ENCODE results near the gene CARMIL3.
"Not testable (repeated sequence)": the region's sequence is repeated elsewhere in the genome, so short reads cannot be mapped to it uniquely, and the experiment has no call there.

CARMIL3 gene, protein sequence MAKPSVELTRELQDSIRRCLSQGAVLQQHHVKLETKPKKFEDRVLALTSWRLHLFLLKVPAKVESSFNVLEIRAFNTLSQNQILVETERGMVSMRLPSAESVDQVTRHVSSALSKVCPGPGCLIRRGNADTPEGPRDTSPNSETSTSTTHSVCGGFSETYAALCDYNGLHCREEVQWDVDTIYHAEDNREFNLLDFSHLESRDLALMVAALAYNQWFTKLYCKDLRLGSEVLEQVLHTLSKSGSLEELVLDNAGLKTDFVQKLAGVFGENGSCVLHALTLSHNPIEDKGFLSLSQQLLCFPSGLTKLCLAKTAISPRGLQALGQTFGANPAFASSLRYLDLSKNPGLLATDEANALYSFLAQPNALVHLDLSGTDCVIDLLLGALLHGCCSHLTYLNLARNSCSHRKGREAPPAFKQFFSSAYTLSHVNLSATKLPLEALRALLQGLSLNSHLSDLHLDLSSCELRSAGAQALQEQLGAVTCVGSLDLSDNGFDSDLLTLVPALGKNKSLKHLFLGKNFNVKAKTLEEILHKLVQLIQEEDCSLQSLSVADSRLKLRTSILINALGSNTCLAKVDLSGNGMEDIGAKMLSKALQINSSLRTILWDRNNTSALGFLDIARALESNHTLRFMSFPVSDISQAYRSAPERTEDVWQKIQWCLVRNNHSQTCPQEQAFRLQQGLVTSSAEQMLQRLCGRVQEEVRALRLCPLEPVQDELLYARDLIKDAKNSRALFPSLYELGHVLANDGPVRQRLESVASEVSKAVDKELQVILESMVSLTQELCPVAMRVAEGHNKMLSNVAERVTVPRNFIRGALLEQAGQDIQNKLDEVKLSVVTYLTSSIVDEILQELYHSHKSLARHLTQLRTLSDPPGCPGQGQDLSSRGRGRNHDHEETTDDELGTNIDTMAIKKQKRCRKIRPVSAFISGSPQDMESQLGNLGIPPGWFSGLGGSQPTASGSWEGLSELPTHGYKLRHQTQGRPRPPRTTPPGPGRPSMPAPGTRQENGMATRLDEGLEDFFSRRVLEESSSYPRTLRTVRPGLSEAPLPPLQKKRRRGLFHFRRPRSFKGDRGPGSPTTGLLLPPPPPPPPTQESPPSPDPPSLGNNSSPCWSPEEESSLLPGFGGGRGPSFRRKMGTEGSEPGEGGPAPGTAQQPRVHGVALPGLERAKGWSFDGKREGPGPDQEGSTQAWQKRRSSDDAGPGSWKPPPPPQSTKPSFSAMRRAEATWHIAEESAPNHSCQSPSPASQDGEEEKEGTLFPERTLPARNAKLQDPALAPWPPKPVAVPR (N-terminal part only)

DNA sequence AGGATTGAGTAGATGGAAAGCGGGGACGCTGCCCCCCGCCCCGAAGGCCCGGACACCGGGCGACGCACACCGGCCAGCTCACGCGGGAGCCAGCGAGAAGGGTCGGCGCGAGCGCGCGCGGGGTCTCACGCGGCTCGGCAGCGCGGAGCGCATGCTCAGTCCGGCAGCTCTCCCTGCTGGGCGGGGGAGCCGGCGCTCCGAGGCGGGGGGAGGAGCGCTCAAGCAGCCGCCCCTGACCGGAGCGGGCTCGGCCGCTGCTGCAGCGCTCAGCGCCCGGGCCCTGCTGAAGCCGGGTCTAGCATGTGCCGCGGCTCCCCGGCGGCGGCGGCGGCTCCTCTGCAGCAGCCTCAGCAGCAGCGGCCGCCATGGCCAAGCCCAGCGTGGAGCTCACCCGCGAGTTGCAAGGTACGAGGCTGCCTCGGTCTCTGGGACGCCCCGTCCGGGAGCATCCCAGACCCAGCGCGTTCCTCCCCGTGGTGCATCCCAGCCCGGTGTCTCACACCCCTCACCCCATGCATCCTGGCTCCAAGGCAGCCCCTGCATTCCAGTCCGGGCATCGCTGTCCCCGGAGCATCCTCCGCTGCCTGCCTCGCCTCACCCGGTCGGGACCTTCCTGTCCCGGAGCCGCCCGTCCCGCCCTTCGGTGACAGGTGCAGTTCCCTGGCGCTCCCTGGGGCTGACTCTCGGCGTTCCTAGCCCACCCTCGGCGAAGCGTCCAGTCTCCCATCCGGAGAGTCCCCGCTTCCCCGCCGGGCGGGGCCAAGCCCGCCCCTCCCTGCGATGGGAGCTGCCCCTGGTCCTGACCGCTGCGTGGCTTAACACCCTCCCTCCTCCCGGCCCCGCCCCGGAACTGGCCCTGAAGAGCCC is at the start of gene CARMIL3:
TSS of gene CARMIL3 (plus strand) at position 221 of the 867 bp plus-strand sequence. CDS start at position 366, 145 bp downstream.
- peak; percentile 67 for DNase-seq

DNA sequence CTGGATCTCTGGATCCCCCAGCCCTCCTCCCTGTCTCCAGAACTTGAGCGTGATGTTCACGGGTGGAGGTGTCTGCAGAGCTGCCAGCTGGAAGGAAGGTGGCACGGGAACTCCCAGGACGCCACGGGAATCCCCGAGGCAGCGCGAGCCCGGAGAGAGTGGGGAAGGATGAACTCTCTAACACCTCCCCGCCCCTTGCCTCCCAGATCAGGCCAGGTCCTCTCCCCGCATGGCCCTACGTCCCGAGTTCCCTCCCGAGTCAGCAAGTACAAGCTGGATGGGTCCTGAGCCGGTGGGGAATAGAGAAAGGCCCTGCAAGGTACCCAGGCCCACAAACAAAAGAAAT is 45.4 kb upstream of the CARMIL3 start:
- DNase-seq: not testable (repeated sequence)

DNA sequence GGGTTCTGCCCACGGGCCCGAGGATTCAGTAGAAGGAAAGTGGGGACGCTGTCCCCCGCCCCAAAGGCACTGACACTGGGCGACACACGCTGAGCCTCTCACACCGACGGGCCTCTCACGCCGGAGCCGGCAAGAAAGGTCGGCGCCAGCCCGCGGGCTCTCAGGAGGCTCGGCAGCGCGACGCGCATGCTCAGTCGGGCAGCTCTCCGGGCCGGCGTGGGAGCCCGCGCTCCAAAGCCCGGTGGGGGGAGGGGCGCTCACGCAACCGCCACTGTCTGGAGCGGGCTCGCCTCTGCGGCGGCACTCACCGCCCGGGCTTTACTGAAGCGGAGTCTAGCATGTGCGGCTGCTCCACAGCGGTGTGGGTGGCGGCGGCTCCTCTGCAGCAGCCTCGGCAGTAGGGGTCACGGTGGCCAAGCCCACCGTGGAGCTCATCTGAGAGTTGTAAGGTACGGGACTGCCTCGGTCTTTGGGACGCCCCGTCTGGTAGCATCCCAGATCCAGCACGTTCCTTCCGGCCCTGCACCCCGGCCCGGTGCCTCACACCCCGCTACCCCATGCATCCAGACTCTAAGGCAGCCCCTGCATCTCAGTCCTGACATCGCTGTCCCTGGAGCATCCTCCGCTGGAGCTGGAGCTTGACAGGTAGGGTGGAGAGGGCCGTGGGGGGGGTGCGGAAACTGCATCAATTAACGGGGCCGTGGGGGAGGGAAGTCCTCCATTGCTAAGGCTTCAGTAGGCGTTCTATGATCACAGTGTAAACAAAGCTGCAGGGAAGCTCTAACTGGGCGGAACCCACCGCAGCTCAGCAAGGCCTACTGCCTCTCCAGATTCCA is 44.8 kb upstream of the CARMIL3 start:
- not testable (repeated sequence) for DNase-seq

DNA sequence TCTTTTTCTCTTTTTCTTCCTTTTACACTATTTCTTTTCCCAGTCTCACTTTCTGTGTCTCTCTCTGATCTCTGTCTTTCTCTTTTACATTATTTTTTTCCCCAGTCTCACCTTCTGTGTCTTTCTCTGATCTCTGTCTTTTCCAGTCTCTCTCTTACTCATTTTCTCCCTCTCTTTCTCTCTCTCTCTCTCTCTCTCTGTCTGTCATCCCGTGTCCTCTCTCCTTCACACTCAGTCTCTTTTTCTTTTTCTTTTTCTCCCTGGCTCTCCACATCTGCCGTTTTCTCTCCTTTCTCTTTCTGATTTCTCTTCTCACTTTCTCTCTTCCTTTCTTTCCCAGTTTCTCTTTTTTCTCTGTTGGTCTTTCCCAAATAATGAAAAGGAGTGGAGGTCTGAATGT is 40.8 kb upstream of the CARMIL3 start:
- no peak for DNase-seq

DNA sequence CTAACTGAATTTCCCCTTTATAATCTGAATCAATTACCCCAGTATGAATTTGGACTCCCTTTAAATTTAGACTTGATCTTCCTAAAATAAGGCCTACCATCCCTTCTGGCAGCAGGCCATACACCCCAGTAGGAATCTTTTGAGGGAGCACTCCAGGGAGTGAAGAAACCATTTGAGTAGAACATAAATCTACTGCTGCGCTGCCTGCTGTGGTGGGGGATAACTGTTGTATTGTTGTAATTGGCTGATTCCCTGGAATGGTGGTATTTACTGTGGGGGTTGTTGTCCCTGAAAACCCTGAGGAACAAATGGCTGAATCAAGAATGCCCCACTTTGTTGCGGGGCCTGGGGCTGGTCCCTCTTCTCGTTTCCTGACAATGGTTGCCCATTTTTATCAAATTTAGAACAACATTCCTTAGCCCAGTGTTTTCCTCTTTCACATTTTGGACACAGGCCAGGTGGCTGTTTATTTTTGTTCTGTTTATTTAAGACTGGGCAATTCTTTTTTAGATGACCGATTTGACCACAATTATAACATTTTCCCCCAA is 39.0 kb upstream of the CARMIL3 start:
- DNase-seq: not testable (repeated sequence)

DNA sequence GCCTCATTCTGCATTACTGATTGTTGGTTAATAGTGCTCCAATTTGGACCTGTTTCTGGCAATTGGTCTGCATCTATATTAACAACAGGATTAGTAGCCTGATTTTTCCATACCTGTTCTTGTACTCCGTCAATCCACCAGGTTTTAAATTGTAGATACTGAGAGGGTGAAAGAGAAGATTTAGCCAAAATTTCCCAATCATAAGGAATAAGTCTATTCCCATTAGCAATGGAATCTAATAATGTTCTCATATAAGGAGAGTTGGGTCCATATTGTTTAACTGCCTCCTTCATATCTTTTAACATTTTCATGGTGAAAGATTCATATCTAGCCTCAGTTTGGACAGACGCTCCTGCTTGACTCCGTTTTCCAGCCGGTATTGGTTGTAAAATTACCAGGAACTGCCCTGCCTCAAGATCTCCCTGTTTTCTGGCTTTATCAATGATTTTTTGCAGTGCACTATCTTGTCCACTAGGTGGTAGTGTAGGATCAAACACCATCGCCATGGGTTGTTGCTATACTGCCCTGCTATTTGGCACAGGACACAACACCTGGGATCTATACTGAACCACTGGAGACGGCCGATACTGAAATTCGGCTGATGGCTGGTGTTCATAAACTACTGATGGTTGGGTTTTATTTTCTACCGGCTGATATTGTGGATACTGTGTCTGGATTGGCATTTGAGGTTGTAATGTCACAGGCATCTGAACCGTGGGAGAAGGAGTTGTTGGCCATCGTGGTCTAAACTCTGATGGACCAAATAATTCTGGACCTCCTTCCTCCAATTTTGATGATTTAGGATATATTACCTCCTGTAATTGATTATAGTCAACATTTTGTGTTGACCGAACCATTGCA is 37.9 kb upstream of the CARMIL3 start:
- peak; percentile 61 for DNase-seq

DNA sequence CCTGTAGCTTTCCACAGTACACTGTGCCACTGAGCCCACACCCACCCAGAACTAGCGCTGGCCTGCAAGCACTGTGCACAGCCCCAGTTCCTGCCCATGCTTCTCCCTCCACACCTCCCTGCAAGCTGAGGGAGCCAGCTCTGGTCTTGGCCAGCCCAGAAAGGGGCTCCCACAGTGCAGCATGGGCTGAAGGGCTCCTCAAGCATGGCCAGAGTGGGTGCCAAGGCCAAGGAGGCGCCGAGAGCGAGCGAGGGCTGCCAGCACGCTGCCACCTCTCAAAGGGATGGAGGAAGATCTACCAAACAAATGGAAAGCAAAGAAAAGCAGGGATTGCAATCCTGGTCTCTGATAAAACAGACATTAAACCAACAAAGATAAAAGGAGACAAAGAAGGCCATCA is 36.1 kb upstream of the CARMIL3 start:
- DNase-seq: not testable (repeated sequence)

DNA sequence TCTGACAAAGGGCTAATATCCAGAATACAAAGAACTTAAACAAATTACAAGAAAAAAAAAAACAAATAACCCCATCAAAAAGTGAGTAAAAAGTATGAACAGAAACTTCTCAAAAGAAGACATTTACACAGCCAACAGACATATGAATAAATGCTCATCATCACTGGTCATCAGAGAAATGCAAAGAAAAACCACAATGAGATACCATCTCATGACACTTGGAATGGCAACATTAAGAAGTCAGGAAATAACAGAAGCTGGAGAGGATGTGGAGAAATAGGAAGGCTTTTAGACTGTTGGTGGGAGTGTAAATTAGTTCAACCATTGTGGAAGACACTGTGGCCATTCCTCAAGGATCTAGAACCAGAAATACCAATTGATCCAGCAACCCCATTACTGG is 32.8 kb upstream of the CARMIL3 start:
- peak; percentile 81 for DNase-seq

DNA sequence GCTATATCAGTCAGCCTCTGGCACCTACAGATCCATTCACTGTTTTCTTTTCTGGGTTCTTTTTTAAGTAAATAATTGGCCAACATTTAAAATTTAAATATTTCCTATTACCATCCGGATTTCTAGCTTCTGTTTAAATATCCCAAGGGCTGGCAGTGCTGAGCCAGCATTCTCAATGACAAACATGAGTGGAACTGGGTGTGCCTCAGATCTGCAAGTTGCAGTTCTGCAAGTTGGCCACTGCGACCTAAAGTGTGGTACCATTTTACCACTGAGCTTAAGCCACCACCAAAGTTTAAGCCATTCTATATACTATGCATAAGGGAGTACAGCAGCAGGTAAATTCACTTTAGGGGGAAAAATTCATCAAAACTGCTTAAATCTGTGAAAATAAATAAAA is 31.9 kb upstream of the CARMIL3 start:
- peak; percentile 29 for DNase-seq

DNA sequence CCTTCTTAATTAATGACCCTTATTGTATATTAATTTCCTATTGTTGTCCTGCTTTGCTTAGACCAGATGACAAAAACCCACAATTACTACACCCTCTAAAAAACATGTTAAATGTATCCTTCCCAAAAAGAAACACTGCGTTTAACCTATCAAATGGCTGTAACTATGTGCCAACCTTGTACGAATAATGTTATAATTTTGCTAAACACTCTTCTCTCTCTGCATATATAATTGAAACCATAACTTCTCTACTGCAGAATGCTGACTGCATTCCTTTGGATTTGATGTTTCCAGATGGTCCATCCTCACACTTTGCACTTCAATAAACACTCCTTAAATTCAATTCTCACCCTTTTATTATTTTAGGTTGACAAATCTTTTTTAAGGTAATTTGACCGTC is 31.3 kb upstream of the CARMIL3 start:
- DNase-seq: not testable (repeated sequence)

DNA sequence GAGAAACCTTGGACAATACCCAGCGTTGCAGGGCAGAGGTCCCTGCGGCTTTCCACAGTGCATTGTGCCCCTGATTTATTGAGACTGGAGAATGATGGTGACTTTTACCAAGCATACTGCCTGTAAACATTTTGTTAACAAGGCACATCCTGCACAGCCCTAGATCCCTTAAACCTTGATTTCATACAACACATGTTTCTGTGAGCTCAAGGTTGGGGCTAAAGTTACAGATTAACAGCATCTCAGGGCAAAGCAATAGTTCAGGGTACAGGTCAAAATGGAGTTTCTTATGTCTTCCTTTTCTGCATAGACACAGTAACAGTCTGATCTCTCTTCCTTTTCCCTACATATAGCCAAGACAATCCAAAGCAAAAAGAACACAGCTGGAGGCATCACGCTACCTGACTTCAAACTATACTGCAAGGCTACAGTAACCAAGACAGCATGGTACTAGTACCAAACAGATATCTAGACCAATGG is 26.8 kb upstream of the CARMIL3 start:
- not testable (repeated sequence) for DNase-seq

DNA sequence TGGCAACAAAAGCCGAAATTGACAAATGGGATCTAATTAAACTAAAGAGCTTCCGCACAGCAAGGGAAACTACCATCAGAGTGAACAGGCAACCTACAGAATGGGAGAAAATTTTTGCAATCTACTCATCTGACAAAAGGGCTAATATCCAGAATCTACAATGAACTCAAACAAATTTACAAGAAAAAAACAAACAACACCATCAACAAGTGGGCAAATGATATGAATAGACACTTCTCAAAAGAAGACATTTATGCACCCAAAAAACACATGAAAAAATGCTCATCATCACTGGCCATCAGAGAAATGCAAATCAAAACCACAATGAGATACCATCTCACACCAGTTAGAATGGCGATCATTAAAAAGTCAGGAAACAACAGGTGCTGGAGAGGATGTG is 22.1 kb upstream of the CARMIL3 start:
- not testable (repeated sequence) for DNase-seq

DNA sequence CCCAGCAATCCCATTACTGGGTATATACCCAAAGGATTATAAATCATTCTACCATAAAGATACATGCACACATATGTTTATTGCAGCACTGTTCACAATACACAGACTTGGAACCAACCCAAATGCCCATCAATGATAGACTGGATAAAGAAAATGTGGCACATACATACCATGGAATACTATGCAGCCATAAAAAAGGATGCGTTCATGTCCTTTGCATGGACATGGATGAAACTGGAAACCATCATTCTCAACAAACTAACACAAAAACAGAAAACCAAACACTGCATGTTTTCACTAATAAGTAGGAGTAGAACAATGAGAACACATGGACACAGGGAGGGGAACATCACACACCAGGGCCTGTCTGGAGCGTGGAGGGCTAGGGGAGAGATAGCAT is 20.5 kb upstream of the CARMIL3 start:
- not testable (repeated sequence) for DNase-seq

DNA sequence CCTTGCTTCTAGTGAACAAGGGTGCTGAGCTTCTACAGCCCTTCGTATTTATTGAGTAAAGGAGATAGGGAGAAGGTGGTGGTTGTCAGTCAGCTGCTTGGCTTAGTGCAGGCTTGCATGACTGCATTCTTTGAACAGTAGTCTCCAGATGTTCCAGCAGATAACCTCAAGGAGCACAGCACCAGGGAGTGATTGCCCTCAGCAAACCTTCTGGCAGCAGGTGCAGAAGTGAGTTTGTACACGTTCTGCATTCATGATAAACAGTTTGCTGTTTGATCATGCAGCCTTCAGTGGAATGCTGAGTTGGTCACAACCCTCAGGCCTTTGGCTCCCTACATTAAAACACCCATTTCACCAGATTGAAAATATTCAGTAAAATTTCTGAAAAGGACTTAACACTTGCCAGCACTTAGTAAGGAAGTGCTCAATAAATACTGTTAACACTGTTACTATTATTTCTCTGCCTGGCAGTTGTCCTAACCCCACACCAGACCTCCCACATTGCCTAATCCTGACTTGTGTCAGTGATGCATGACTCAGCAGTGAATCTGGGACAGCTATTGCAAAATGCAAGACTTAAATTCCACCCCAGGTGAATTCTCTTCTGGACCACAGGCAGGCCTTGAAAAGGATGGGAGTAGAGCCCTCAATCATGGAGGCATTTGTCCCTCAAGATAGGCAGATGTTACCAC is 18.9 kb upstream of the CARMIL3 start:
- DNase-seq: peak; percentile 88

DNA sequence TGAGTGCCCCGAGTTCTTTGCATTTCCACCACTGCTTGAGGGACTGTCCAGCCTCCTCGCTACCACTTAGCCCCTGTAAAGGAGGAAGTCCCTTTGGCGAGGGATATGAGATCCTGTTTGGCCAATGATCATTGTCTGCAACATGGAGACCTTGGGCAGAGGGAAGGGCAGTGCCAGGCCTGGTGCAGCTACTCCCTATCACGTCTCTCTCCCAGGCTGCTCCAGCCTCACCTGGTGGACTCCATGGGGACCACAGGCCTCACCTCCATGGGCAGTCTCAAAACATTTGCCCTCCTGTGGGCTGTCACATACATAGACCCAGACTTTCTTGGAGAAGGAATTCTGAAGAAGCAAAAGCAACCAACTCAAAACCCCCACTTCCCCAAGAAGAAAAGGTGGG is 16.0 kb upstream of the CARMIL3 start:
- DNase-seq: peak; percentile 47

DNA sequence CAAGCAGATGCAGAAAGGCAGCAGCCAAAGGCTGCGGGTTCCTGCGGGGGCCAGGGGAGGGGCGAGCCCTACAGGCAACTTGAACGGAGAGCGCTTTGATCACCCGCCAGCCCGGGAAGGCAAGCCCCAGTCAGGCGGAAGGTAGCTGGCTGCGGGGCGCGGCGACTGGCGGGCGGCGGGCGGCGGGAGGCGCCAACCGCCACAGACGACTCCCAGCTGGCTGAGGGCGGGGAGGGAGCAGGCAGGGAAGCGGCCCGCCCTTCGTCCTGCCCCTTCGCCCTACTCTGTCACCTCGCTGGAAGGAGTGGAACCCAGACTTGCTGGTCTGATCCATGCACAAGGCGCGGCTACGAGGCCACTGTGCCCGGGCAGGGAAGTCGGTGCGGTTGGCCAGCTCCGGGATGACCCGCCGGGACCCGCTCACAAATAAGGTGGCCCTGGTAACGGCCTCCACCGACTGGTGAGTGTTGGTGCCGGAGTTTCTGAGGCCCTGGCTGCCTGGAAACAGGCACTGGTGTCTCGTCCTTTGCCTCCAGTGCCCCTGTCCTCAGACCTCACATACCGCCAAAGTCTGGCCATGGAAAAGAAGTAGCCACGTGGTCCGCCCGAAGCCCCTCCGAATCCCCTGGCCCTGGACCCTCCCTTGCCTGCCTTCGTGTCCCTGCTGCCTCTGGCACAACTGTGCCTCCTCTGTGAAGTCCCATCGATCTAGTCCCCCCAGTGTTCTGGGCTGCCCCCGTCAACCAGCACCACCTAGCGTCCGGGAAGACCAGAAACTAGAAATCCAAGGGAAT is 15.4 kb upstream of the CARMIL3 start:
- peak; percentile 87 for DNase-seq

DNA sequence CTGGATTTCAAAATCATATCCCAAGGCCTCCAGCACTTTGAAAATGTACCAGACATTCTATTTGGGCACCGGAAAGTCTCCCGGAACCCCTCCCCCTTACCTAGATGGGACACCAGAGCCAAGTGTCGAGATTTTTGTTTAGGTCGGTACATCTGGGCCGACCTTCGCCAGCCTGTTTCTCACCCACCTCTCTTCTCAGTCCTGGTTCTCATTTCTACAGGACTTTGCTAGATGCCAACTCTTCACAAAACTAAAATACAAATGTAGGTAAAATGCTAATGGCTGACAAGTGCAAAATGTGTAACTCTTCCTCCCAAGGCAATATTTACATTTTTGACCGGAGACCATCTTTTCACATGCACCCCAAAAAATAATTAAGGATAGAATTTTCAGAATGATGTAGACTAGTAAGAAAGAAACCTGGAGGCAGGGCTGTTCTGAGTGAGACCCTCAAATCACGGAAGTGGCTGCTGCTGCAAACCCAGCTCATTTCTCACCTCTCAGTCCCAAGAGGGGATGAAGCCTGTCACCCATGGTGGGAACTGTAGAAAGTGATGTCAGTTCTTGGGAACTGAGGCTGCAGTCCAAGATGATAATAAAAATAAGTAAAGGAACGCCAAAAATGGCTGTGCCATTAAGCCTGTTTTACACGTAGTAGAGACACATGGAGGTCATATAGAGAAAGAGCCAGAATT is 14.7 kb upstream of the CARMIL3 start:
- DNase-seq: not testable (repeated sequence)
